ENCODE measurements around the gene S100PBP. TPM values are rescaled to one million over a fixed set of nuclear protein-coding genes. Genes with fewer than 3 reads are reported as not detected.

The S100PBP gene
- polyA plus RNA-seq, 2 of the 4 experiments (the other 2 are of a cell fraction), result 16.1 to 41.9 TPM

GRCh38 chr1:32885676-32886003, 68.2 kb downstream of the S100PBP start:
- DNase-seq (ENCODE audit: low read depth in 1 of 2, low spot score in 1 of 2) (no peak), FAIRE-seq (no peak), ATAC-seq (no peak)
- Histone ChIP-seq H3K4me1 (peaks cover 4% of the 10 kb centered on the region; the same call in 1 of the 3 replicates), H3K27ac (no peak overlapping the region), H3K9me3 (no peaks in the 10 kb centered on the region), H3K4me2 (peak overlapping the region; percentile 80; the same call in 1 of the 3 replicates), H3K4me3 (no peak overlapping the region; the same call in 2 of the 3 replicates)
- 11% methylated on average over 5 of the region's 8 CpGs for WGBS (ENCODE audit: missing lambda C conversion rate)
- ChIA-PET POLR2A (no interaction called here), CTCF (interaction anchor here (1.1 to 5.3 kb wide), 8 partner anchors 8 to 201 kb away, joined by 3 to 30 read pairs (median 4); no protein-coding TSS in a partner anchor)
- no peak for TF ChIP-seq POLR2AphosphoS2 (conservative IDR thresholded peaks at IDR 0.05; ENCODE audit: low read length)
- no peak for TF ChIP-seq SMC3 (IDR thresholded peaks at IDR 0.05)
- TF ChIP-seq CHD2 (IDR thresholded peaks at IDR 0.05; ENCODE audit: low read length, partially characterized antibody), result no peak
- TF ChIP-seq JUN (IDR thresholded peaks at IDR 0.05), result no peak
- TF ChIP-seq MAX (IDR thresholded peaks at IDR 0.05), result no peak
- TF ChIP-seq ATOH8 (CRISPR knock-in tag; IDR thresholded peaks at IDR 0.05; ENCODE audit: low read depth), result no peak
- TF ChIP-seq HMGXB4 (CRISPR knock-in tag; IDR thresholded peaks at IDR 0.05; ENCODE audit: borderline replicate concordance), result no peak
- TF ChIP-seq HEYL (CRISPR knock-in tag; IDR thresholded peaks at IDR 0.05), result no peak
- TF ChIP-seq HDAC2 (IDR thresholded peaks at IDR 0.05), result no peak
- no peak for TF ChIP-seq RNF2 (IDR thresholded peaks at IDR 0.05; ENCODE audit: borderline replicate concordance, low read depth)
- TF ChIP-seq SREBF2 (IDR thresholded peaks at IDR 0.05), result no peak
- TF ChIP-seq CEBPB (IDR thresholded peaks at IDR 0.05), result no peak

- ATAC-seq (peak; percentile 67 to 90), FAIRE-seq (no peak), DNase-seq (ENCODE audit: low read depth in 1 of 2, low spot score in 1 of 2) (peak; percentile 38)
- Histone ChIP-seq H3K4me2 (peak within 1 kb of the TSS; percentile 80), H3K4me3 (peak within 1 kb of the TSS; percentile 36; the same call in 2 of the 3 replicates), H3K9me3 (no peaks in the 10 kb centered on the region), H3K27ac (no peak within 1 kb of the TSS), H3K4me1 (peaks cover 4% of the 10 kb centered on the region; the same call in 1 of the 3 replicates)
- WGBS (ENCODE audit: missing lambda C conversion rate), result 61% methylated on average over 14 of the region's 79 CpGs
- CTCF ChIA-PET, result interaction anchor here (1.0 to 5.3 kb wide), 12 partner anchors 10 to 486 kb away, joined by 3 to 30 read pairs (median 5); no protein-coding TSS in a partner anchor
- POLR2A ChIA-PET, result interaction anchor here (0.6 kb wide), 1 partner anchor 48 kb away, joined by 4 read pairs; no protein-coding TSS in a partner anchor
- TF ChIP-seq POLR2AphosphoS2 (conservative IDR thresholded peaks at IDR 0.05; ENCODE audit: low read length), result no peak
- no peak for TF ChIP-seq POLR2A (IDR thresholded peaks at IDR 0.05; ENCODE audit: low read length)
- TF ChIP-seq PBX3 (IDR thresholded peaks at IDR 0.05), result no peak
- TF ChIP-seq RCOR1 (IDR thresholded peaks at IDR 0.05; ENCODE audit: low read depth, low read length), result no peak
- no peak for TF ChIP-seq BHLHE40 (IDR thresholded peaks at IDR 0.05; ENCODE audit: low read depth, low read length)
- peak; percentile 36 for TF ChIP-seq CTCF (IDR thresholded peaks at IDR 0.05)
- no peak for TF ChIP-seq KDM5A (IDR thresholded peaks at IDR 0.05)
- TF ChIP-seq FOSL2 (IDR thresholded peaks at IDR 0.05), result no peak
- TF ChIP-seq FOSL2 (CRISPR knock-in tag; IDR thresholded peaks at IDR 0.05), result no peak
- TF ChIP-seq TP53 (CRISPR knock-in tag; IDR thresholded peaks at IDR 0.05), result no peak
- no peak for TF ChIP-seq ZFP36 (IDR thresholded peaks at IDR 0.05; ENCODE audit: borderline replicate concordance, partially characterized antibody)
- TF ChIP-seq CHD2 (IDR thresholded peaks at IDR 0.05; ENCODE audit: low read length, partially characterized antibody), result no peak
- TF ChIP-seq TFCP2L1 (CRISPR knock-in tag; IDR thresholded peaks at IDR 0.05), result no peak
- no peak for TF ChIP-seq CEBPB (IDR thresholded peaks at IDR 0.05)
- no peak for TF ChIP-seq KDM1A (IDR thresholded peaks at IDR 0.05; ENCODE audit: low read depth)
- peak; percentile 99 for TF ChIP-seq REST (IDR thresholded peaks at IDR 0.05)
- TF ChIP-seq MAZ (IDR thresholded peaks at IDR 0.05; ENCODE audit: borderline replicate concordance, low read depth, low read length), result 0 out of 2 replicates have a peak, but pooled peaks have one; percentile 36
- no peak for TF ChIP-seq JUN (IDR thresholded peaks at IDR 0.05)
- peak; percentile 84; the same call in 1 of the 2 replicates for TF ChIP-seq EHF (CRISPR knock-in tag; IDR thresholded peaks at IDR 0.05)
- 0 out of 3 replicates have a peak, but pooled peaks have one; percentile 12 for TF ChIP-seq SMC3 (IDR thresholded peaks at IDR 0.05)
- no peak for TF ChIP-seq RNF2 (IDR thresholded peaks at IDR 0.05; ENCODE audit: borderline replicate concordance, low read depth)
Observed at GRCh38 chr1:32886004-32886827, 68.8 kb downstream of the S100PBP start, which contains the start of gene HPCA. Gene HPCA, plus strand, starts transcription at chr1:32886491. Its CDS starts 2,408 bp downstream, at chr1:32888899.

All from A549 (cell line).